Epithelial cell of proximal tubule (primary cell): ENCODE data around the gene FGF18. TPM values are rescaled to one million over a fixed set of nuclear protein-coding genes. Genes with fewer than 3 reads are reported as not detected.

Experiments
- DNase-seq: peaks from one replicate; pipeline ENCODE4 v3.0.0-alpha.2; 2011; ENCODE audit warnings: low read depth
- H3K4me3 ChIP-seq: 2 replicates; pipeline ENCODE4 v1.5.1; 2011; ENCODE audit warnings: low read depth, mild to moderate bottlenecking, low read length
- total RNA-seq: library from RNA; depleted of rRNA; stranded (reverse); fragments of >200 nt; gene quantifications from 2 replicates; pipeline ENCODE4 v1.2.3, GENCODE V29; 2015
- TF ChIP-seq, protein P1 (sequence below): conservative IDR thresholded peaks from 2 replicates; pipeline ENCODE4 v1.5.1; 2012; ENCODE audit warnings: low read depth, mild to moderate bottlenecking, low read length

The FGF18 gene
- total RNA-seq, 1 donor from 2014 or later = not detected

DNA sequence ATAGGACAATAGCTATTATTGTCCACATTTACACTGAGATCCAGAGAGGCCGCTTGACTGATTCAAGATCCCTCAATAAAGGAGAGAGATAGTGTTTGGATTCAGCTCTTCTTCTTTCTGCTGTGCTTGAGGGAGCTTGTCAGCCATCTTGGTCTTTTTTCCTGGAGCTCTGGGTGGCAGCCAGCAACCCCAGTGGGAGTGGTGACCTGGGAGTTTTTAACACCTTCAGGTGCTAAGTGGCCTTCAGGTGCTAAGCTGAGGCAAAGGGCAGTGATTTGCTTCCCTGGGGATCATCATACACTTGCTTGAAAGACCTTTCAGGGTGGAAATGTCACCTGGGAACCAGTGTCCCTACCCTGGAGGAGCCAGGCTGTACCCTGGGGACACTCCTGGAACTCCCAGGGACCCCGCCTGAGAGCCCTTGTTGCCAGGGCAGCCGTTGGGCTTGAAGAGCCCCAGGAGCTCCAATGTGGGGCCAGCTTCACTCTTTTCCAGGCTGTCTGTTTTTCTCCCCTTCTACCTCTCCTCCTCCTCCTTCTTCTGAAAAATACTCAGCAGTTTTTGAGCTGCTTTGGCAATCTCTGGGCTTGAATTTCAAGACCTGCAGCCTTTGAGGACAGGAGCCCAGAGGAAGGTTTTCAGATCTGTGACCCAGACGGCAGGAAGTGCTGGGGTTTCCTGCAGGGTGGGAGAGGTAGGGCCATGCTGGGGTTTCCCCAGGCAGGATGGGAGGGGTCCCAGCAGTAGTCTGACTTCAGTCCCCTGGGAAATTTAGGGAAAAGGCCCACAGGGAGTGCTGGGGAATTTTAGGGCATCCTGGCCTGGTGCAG lies 59.7 kb downstream of the FGF18 start:
- DNase-seq = no peak
- H3K4me3 ChIP-seq = no peak overlapping the region
- TF ChIP-seq, protein P1, sequence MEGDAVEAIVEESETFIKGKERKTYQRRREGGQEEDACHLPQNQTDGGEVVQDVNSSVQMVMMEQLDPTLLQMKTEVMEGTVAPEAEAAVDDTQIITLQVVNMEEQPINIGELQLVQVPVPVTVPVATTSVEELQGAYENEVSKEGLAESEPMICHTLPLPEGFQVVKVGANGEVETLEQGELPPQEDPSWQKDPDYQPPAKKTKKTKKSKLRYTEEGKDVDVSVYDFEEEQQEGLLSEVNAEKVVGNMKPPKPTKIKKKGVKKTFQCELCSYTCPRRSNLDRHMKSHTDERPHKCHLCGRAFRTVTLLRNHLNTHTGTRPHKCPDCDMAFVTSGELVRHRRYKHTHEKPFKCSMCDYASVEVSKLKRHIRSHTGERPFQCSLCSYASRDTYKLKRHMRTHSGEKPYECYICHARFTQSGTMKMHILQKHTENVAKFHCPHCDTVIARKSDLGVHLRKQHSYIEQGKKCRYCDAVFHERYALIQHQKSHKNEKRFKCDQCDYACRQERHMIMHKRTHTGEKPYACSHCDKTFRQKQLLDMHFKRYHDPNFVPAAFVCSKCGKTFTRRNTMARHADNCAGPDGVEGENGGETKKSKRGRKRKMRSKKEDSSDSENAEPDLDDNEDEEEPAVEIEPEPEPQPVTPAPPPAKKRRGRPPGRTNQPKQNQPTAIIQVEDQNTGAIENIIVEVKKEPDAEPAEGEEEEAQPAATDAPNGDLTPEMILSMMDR = no peak

DNA sequence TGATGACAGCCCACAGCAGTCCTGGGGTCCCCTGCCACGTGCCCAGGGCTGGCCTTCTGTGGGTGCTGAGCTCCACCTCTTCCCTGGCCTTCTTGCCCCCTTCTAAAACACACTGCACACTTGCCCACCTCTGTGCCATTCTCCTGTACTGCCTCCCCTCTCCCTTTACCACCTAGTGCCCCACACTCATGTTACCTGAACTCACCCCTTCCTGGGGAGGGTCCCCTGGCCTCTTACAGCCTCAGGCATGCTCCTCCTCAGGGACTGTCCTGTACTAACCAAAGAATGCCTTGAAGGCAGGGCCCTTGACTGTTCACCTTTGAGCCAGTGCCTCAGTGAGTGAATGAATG lies 60.3 kb downstream of the FGF18 start:
- H3K4me3 ChIP-seq = no peak overlapping the region
- no peak for DNase-seq
- TF ChIP-seq, protein P1 = no peak

DNA sequence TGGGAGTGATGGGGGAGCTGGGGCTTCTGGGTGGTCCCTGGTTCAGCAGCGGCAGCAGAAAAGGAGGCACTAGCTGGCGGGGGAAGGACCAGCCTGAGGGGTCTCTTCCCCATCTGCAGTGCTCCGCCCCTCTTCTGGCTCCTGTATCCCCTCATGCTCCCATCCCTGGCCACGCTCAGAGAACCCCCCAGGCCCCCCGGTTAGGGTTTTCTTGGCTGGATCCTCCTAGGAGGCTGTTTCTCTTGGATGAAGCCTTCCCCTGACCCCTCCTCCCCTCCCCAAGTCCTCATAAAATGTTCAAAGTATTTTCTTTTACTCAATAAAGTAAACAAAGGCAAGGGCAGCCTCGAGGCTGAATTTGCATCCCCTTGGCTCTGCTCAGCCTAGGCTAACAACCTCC lies 60.8 kb downstream of the FGF18 start:
- TF ChIP-seq, protein P1 = no peak
- no peak overlapping the region for H3K4me3 ChIP-seq
- no peak for DNase-seq

DNA sequence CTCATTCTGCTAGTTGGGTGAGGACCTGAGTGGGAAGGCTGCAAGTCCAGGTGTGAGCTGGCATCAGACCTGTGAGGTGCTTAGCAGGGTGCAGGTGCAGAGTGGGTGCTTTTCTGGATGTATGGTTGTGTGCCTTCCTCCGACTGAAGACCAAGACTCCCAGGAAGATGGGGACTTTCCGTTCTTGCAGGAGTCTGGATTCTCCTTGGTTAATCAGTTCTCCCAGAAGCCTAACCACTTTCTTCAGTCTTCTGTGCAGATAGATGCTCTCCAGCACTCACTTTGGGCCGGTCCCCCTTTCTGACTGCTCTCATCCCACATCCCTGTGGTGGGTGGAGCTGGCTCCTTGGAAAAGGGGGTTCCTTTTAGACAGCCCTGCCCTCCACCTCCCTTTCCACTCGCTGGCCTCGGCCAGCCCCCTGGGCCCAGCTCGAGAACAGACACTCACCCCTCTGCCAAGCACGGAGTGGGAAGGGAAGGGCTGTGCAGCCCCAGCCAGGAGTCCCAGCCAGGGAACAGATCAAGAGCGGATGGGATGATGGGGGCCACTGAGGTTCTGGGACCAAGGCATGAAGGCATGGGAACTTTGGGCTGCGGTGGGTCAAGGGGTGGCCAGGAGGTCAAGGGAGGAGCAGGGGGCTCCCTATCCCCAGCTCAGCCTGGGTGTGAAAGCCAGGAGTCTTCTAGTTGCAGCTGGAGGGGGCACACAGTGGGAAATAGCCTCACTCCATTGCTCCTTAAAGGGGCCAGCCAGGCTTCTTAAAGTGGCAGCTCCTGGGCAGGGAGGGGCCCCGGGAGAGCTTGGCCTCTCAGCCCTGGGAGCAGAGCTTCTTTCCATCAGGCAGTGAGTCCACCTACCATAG lies 62.4 kb downstream of the FGF18 start:
- TF ChIP-seq, protein P1 = no peak
- H3K4me3 ChIP-seq = no peak overlapping the region
- DNase-seq = no peak

DNA sequence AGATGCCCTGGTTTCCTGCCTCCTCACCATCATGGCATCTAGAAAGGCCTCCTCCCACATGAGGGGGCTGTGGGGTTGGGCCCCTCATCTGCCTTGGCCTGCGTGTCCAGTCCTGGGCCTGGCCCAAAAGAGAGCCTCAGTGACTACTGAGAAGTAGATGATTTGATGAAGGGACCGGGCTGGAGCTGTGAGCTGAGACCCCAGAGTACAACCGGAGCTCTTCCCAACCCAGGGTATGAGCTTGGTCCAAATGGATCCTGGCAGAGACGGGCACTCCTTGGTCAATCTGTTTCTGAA lies 62.9 kb downstream of the FGF18 start:
- TF ChIP-seq, protein P1 = no peak
- DNase-seq = no peak
- H3K4me3 ChIP-seq = no peak overlapping the region

DNA sequence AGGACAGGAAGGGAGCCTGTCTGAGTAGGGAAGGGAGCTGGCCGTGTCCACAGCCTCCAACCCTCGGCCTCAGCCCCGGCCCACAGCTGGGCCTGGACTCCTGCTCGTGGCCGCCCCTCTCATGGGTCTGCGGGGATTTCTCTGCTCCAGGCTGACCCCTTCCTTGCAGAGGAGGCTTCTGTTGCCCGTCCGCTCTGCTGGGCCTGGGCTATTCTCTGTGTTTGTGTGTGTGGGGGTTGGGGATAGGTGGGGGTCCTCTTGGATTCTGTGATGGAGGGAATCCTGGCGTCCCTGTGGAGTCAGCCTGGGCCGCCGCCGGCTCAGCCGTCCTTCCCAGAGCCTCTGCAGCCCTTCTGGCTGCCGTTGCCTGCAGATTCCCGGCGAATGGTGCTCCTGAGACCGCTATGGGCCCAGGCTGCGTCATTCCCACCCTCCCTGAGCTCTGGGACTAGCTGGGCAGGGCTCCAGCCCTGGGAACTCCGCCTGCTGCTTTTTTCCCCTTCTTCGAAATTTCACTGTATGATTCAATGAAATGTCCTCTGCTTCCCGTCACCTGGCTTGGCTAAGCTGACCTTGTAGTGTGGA lies 64.2 kb downstream of the FGF18 start:
- DNase-seq = no peak
- TF ChIP-seq, protein P1 = no peak

More for the DNA sequence above, 64.2 kb downstream of the FGF18 start:
- H3K4me3 ChIP-seq = no peak overlapping the region
